ENCODE data around the gene EZH1. TPM values are rescaled to one million over a fixed set of nuclear protein-coding genes. Genes with fewer than 3 reads are reported as not detected.

EZH1 gene
- total and polyA plus RNA-seq, 10 of the 15 experiments (the other 5 are each of a cell fraction or from before 2014, with no cell fraction given): 6.1 to 43.3 (median 16.8) TPM

DNA sequence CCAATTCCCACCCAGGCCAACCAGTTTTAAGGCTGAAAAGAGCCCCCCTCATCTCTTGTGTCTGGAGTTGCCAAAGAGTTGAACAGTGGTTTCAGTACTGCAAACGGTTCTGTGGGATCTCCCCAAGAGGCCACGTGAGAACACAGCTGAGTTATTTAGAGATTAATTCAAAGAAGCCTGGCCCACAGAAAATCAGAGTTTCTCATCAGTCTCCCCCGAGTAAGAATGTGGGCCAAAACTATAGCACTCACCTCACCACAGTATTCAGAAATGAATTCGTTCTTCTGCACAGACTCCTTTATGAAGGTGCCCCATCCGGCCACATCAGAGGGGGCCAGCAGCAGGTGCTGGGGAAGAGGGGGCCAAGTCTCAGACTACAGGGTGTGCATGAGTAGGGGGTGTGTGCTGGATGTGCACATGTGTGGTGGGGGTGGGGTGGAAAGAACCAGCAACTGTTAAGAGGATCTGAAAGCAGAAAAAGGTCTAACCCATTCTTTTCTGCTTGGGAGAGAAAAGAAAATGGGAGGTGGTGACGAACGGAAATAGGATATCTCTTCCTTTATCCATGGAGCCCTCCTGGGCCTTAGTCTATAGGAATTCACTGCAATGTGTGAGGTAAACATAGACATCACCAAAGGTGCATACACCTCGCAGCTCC, 39.9 kb downstream of the EZH1 start (continued):
- TF ChIP-seq POLR2A (IDR thresholded peaks at IDR 0.05; ENCODE audit: low read depth, low read length) (0 out of 2 replicates have a peak, but pooled peaks have one; percentile 15), ZSCAN29 (IDR thresholded peaks at IDR 0.05) (peak; percentile 60; the same call in 1 of the 2 replicates), YBX1 (IDR thresholded peaks at IDR 0.05) (no peak), STAT3 (IDR thresholded peaks at IDR 0.05; ENCODE audit: low read depth, low read length) (no peak; the same call in 1 of the 2 replicates), CREM (IDR thresholded peaks at IDR 0.05; ENCODE audit: low read depth) (peak; percentile 97), SP1 (IDR thresholded peaks at IDR 0.05; ENCODE audit: low read depth, low read length) (peak; percentile 90), ZNF207 (IDR thresholded peaks at IDR 0.05; ENCODE audit: borderline replicate concordance) (no peak), CBX5 (IDR thresholded peaks at IDR 0.05; ENCODE audit: low read depth) (no peak), MEF2A (IDR thresholded peaks at IDR 0.05; ENCODE audit: insufficient read depth, low read depth, low read length) (peak; percentile 94), STAT1 (conservative IDR thresholded peaks at IDR 0.05) (no peak), PAX8 (IDR thresholded peaks at IDR 0.05) (peak; percentile 61; the same call in 1 of the 2 replicates), ESRRA (IDR thresholded peaks at IDR 0.05; ENCODE audit: low read length) (no peak), FOXK2 (IDR thresholded peaks at IDR 0.05) (no peak), RFX5 (IDR thresholded peaks at IDR 0.05; ENCODE audit: low read depth, low read length) (no peak), TCF12 (IDR thresholded peaks at IDR 0.05; ENCODE audit: low read depth, low read length) (peak; percentile 100), NFYB (IDR thresholded peaks at IDR 0.05; ENCODE audit: insufficient read depth, low read depth, low read length) (no peak), SREBF2 (IDR thresholded peaks at IDR 0.05; ENCODE audit: low read length) (no peak), NFYA (IDR thresholded peaks at IDR 0.05; ENCODE audit: borderline replicate concordance, low read depth, low read length) (no peak), PAX5 (IDR thresholded peaks at IDR 0.05; ENCODE audit: borderline replicate concordance, low read depth, low read length) (peak; percentile 97), IKZF1 (conservative IDR thresholded peaks at IDR 0.05) (peak; percentile 96)
- TF ChIP-seq, protein P1, sequence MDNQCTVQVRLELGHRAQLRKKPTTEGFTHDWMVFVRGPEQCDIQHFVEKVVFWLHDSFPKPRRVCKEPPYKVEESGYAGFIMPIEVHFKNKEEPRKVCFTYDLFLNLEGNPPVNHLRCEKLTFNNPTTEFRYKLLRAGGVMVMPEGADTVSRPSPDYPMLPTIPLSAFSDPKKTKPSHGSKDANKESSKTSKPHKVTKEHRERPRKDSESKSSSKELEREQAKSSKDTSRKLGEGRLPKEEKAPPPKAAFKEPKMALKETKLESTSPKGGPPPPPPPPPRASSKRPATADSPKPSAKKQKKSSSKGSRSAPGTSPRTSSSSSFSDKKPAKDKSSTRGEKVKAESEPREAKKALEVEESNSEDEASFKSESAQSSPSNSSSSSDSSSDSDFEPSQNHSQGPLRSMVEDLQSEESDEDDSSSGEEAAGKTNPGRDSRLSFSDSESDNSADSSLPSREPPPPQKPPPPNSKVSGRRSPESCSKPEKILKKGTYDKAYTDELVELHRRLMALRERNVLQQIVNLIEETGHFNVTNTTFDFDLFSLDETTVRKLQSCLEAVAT (IDR thresholded peaks at IDR 0.05): peak; percentile 97
- TF ChIP-seq, protein P2, sequence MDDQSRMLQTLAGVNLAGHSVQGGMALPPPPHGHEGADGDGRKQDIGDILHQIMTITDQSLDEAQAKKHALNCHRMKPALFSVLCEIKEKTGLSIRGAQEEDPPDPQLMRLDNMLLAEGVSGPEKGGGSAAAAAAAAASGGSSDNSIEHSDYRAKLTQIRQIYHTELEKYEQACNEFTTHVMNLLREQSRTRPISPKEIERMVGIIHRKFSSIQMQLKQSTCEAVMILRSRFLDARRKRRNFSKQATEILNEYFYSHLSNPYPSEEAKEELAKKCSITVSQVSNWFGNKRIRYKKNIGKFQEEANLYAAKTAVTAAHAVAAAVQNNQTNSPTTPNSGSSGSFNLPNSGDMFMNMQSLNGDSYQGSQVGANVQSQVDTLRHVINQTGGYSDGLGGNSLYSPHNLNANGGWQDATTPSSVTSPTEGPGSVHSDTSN (IDR thresholded peaks at IDR 0.05; ENCODE audit: insufficient replicate concordance, low read depth, low read length): no peak
- TF ChIP-seq, protein P3, sequence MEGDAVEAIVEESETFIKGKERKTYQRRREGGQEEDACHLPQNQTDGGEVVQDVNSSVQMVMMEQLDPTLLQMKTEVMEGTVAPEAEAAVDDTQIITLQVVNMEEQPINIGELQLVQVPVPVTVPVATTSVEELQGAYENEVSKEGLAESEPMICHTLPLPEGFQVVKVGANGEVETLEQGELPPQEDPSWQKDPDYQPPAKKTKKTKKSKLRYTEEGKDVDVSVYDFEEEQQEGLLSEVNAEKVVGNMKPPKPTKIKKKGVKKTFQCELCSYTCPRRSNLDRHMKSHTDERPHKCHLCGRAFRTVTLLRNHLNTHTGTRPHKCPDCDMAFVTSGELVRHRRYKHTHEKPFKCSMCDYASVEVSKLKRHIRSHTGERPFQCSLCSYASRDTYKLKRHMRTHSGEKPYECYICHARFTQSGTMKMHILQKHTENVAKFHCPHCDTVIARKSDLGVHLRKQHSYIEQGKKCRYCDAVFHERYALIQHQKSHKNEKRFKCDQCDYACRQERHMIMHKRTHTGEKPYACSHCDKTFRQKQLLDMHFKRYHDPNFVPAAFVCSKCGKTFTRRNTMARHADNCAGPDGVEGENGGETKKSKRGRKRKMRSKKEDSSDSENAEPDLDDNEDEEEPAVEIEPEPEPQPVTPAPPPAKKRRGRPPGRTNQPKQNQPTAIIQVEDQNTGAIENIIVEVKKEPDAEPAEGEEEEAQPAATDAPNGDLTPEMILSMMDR (IDR thresholded peaks at IDR 0.05 in 2 of 3, conservative IDR thresholded peaks at IDR 0.05 in 1 of 3; ENCODE audit: control insufficient read depth in 2 of 3, extremely low read depth in 1 of 3, insufficient read depth in 1 of 3, low read depth in 3 of 3, low read length in 3 of 3): no peak
- TF ChIP-seq, protein P4, sequence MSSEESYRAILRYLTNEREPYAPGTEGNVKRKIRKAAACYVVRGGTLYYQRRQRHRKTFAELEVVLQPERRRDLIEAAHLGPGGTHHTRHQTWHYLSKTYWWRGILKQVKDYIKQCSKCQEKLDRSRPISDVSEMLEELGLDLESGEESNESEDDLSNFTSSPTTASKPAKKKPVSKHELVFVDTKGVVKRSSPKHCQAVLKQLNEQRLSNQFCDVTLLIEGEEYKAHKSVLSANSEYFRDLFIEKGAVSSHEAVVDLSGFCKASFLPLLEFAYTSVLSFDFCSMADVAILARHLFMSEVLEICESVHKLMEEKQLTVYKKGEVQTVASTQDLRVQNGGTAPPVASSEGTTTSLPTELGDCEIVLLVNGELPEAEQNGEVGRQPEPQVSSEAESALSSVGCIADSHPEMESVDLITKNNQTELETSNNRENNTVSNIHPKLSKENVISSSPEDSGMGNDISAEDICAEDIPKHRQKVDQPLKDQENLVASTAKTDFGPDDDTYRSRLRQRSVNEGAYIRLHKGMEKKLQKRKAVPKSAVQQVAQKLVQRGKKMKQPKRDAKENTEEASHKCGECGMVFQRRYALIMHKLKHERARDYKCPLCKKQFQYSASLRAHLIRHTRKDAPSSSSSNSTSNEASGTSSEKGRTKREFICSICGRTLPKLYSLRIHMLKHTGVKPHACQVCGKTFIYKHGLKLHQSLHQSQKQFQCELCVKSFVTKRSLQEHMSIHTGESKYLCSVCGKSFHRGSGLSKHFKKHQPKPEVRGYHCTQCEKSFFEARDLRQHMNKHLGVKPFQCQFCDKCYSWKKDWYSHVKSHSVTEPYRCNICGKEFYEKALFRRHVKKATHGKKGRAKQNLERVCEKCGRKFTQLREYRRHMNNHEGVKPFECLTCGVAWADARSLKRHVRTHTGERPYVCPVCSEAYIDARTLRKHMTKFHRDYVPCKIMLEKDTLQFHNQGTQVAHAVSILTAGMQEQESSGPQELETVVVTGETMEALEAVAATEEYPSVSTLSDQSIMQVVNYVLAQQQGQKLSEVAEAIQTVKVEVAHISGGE (CRISPR knock-in tag; IDR thresholded peaks at IDR 0.05): no peak

All from GM12878 (cell line).